GM13976 (cell line): ENCODE measurements around the gene PPP1R12C.
"Not testable (repeated sequence)": the region's sequence is repeated elsewhere in the genome, so short reads cannot be mapped to it uniquely, and the experiment has no call there.

Experiments used
- DNase-seq: peaks from one replicate; pipeline ENCODE4 v3.0.0; 2012; ENCODE audit warnings: low spot score
- in situ Hi-C: fragments of 300-500 bp; cut with MboI; formaldehyde crosslinking; loops from one replicate; pipeline ENCODE4 v1.12.0; 2022; ENCODE audit warnings: low sequenced_read_pairs, mixed read lengths, inconsistent platforms; ENCODE audit not compliant: unreplicated experiment
- TF ChIP-seq, protein P1 (sequence below): IDR thresholded peaks from 2 replicates; pipeline ENCODE4 v1.5.1; 2012; ENCODE audit warnings: borderline replicate concordance, mild to moderate bottlenecking; ENCODE audit not compliant: insufficient read depth; ENCODE audit errors: extremely low read depth, missing control alignments, control extremely low read depth

The PPP1R12C gene

DNA sequence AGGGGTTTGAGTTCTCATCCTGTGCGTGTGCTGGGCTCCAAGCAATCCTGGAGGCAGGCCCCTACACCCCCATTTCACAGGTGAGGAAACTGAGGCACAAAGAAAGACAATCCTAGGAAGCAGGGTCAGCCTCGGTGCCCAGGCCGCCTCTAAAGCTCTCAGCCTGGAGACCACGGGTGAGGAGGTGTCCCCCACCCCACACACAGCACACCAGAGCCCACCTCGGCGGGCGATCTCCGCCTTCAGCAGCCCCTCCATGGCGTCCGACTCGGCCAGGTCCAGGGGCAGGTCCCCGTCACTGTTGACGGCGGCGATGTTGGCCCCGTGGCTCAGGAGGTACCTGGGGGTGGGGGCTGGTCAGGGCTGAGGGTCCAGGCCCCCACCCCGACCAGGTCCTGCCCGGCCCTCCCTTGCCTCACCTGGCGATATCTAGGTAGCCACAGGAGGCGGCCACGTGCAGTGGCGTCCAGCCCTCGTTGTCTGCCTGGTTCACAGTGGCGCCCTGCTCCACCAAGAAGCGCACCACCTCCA lies 5.1 kb downstream of the PPP1R12C start:
- DNase-seq = no peak
- TF ChIP-seq, protein P1, sequence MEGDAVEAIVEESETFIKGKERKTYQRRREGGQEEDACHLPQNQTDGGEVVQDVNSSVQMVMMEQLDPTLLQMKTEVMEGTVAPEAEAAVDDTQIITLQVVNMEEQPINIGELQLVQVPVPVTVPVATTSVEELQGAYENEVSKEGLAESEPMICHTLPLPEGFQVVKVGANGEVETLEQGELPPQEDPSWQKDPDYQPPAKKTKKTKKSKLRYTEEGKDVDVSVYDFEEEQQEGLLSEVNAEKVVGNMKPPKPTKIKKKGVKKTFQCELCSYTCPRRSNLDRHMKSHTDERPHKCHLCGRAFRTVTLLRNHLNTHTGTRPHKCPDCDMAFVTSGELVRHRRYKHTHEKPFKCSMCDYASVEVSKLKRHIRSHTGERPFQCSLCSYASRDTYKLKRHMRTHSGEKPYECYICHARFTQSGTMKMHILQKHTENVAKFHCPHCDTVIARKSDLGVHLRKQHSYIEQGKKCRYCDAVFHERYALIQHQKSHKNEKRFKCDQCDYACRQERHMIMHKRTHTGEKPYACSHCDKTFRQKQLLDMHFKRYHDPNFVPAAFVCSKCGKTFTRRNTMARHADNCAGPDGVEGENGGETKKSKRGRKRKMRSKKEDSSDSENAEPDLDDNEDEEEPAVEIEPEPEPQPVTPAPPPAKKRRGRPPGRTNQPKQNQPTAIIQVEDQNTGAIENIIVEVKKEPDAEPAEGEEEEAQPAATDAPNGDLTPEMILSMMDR = no peak
- in situ Hi-C loops = no loop called here

DNA sequence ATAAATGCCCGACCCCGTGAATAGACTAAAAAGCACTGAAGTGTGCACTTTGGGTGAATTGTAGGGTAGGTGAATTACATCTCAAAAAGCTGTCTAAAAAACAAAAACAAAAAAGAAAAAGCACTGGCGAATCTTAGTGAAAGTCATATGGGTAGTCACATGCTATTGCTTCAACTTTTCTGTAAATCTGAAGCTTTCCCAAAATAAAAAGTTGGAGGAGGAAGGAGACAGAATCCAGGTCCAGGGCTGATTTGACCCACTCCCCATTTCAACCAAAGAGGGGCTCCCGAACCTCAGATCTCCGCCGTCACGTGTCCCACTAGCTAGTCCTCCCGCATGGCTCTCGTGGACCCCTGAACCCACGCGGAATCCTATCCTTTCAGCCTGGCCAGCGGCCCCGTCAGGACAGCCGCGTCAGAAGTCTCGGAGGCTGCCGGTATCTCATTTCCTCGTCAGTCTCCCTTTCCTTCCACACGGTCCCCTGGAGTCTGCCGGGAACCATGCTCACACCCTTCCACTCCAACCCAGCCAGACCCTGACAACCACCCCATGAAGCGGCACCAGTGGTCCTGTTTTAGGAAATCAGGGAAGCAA lies 6.1 kb downstream of the PPP1R12C start:
- TF ChIP-seq, protein P1 = no peak
- in situ Hi-C loops = no loop called here
- DNase-seq = no peak

DNA sequence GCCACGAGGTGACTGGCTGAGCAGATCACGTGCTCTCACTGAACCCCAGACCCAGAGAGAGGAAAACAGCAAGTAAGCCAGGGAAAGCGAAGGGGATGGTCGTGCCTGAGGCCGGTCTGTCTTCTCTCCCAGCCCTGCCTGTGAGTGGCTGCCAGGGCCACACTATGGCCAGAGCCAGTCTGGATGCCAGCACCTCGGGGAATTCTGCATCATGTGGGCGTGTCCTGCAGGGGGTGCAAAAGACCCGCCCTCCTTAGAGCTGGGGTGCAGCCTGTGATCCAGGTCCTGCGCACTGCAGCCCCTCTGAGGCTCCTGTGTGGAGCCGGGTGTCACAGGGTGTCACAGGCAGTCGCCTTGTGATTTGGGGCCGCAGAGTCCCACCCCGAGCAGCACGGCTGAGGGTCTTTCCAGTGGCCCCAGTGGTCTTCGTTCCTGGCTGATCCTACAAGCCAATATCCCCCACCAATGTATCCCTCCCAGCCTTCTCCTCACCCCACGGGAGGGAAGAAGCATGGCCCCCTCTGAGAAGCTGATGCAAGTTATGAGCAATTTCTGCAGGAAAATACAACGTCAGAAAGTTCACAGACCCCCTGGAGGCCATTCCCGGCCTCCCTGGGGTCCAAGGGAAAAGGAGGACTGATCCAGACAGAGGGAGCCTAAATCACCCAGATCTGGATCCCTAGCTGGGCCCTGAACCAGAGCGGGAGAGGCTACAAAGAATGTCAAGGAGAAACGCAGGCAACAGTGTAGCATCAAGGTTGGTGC lies 7.7 kb downstream of the PPP1R12C start:
- in situ Hi-C loops = no loop called here
- no peak for DNase-seq
- TF ChIP-seq, protein P1 = no peak

DNA sequence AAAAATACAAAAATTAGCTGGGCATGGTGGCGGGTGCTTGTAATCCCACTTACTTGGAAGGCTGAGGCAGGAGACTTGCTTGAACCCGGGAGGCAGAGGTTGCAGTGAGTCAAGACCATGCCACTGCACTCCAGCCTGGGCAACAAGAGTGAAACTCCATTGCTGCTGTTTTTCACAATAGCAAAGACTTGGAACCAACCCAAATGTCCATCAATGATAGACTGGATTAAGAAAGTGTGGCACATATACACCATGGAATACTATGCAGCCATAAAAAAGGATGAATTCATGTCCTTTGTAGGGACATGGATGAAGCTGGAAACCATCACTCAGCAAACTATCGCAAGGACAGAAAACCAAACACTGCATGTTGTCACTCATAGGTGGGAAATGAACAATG lies 10.2 kb downstream of the PPP1R12C start:
- DNase-seq, in situ Hi-C loops: not testable (repeated sequence)

DNA sequence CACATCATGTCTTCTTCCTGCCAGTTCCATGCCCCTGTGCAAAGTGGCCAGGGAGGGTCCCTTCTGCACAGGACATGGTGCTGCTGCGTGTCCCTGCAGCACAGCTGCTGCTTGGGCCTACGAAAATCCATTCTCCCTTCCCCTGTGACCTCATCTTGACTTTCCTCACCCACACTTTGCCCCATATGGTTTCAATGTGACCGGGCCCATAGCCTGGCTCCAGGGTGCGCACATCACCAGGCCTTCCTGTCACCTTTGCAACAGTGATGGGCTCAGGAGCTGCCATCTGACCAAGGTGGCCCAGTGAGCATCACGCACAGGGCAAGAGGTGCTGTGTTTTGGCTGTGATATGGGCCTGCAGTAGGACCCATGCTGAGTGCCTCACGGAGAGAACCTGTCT lies 10.8 kb downstream of the PPP1R12C start:
- in situ Hi-C loops = no loop called here
- TF ChIP-seq, protein P1 = no peak
- no peak for DNase-seq

DNA sequence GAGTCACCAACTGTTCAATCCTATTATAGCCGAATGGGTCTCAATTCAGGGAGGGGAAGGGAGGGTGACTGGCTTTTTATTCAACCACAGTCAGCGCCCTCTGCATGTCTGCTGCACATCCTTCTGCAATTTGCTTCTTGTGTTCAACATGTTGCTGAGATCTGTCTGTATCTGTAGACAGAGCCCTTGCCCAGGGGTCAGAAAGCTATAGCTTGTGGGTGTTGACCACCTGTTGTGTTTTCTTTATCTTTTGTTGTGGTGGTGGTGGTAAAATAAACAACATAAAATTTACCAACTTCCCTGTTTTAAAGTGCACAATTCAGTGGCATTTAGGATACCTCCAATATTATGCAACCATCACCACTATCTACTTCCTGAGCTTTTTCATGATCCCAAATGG lies 12.2 kb downstream of the PPP1R12C start:
- TF ChIP-seq, protein P1 = no peak
- no peak for DNase-seq
- in situ Hi-C loops = no loop called here

DNA sequence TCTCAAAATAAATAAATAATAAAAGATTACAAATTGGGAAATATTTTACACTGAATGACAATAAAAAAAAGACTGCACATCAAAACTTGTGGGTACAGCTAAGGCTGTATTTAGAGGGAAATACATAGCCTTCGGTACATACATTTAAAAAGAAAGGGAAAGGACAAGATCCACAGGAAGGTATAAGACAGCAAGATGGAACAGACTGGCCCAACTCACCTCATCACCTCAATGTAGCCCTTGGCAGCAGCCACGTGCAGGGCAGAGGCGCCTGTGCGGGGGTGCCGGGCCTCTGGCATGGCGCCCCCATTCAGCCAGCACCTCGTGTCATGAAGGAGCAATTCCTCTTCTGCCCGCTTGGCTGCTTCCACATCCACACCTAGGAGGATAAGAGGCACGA lies 14.2 kb downstream of the PPP1R12C start:
- TF ChIP-seq, protein P1 = no peak

More for the DNA sequence above, 14.2 kb downstream of the PPP1R12C start:
- no peak for DNase-seq
- in situ Hi-C loops = no loop called here
